Lower leg skin (tissue), 3 donors: ENCODE measurements around the gene PIK3R1.

Experiments
- POLR2A ChIP-seq, 2 donors: fragments of 450-650 bp; IDR thresholded peaks; one replicate each; pipeline ENCODE4 v1.6.1; 2016 to 2017; ENCODE audit warnings: antibody characterized with exemption in 2 of 2, mild to moderate bottlenecking in 1 of 2, moderate library complexity in 1 of 2
- TF ChIP-seq, protein P1 (sequence below), 3 donors: fragments of 450-650 bp; IDR thresholded peaks; one replicate each; pipeline ENCODE4 v1.5.1; 2016; ENCODE audit warnings: antibody characterized with exemption in 3 of 3, mild to moderate bottlenecking in 3 of 3, moderate library complexity in 2 of 3

DNA sequence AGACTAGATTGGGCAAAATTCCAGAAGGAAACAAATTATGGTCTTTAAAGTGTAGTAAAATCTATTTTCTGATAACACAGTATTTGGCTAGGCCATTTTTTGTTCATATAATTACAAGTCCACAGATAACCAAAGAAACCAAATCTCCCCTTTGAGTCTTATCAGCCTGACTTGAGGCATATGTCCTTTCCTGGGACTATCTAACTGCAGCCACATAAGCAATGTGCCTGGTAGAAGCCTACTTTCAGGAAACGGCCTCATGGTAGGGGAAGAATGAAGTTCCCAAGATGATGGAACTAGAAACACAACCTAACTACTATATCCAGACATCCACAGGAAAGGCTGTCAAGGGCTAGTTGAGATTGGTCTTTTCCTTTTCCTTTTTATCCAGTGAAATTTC, 130.0 kb downstream of the PIK3R1 start:
- TF ChIP-seq, protein P1, sequence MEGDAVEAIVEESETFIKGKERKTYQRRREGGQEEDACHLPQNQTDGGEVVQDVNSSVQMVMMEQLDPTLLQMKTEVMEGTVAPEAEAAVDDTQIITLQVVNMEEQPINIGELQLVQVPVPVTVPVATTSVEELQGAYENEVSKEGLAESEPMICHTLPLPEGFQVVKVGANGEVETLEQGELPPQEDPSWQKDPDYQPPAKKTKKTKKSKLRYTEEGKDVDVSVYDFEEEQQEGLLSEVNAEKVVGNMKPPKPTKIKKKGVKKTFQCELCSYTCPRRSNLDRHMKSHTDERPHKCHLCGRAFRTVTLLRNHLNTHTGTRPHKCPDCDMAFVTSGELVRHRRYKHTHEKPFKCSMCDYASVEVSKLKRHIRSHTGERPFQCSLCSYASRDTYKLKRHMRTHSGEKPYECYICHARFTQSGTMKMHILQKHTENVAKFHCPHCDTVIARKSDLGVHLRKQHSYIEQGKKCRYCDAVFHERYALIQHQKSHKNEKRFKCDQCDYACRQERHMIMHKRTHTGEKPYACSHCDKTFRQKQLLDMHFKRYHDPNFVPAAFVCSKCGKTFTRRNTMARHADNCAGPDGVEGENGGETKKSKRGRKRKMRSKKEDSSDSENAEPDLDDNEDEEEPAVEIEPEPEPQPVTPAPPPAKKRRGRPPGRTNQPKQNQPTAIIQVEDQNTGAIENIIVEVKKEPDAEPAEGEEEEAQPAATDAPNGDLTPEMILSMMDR (IDR thresholded peaks at IDR 0.05): no peak
- no peak for TF ChIP-seq POLR2A (IDR thresholded peaks at IDR 0.05)
